ENCODE results near the gene TNFRSF14. TPM values are rescaled to one million over a fixed set of nuclear protein-coding genes. Genes with fewer than 3 reads are reported as not detected.

TNFRSF14 gene
- total RNA-seq, 4 donors from 2014 or later: 36.3 to 47.5 (median 46.7) TPM

GRCh38 chr1:2604156-2604843 is 48.1 kb downstream of the TNFRSF14 start:
- no peak for DNase-seq
- Histone ChIP-seq H3K27me3 (no peaks in the 10 kb centered on the region), H3K4me1 (peaks cover 9 to 23% of the 10 kb centered on the region in 2 donors), H3K36me3 (no peaks in the 10 kb centered on the region), H3K4me3 (replicated peaks in 1 of 3) (no peak overlapping the region), H3K27ac (no peak overlapping the region), H3K9me3 (no peaks in the 10 kb centered on the region)
- 72 to 100% methylated on average over 2 to 8 of the region's 19 CpGs for WGBS, 2 donors
- no peak for TF ChIP-seq POLR2A (IDR thresholded peaks at IDR 0.05)
- TF ChIP-seq CTCF (IDR thresholded peaks at IDR 0.05): no peak
- intact Hi-C loops (cut with DNase I): no loop called here

- no peak for DNase-seq
Measured at GRCh38 chr1:2604844-2605508, 48.8 kb downstream of the TNFRSF14 start.

GRCh38 chr1:2605509-2606395 is 49.6 kb downstream of the TNFRSF14 start:
- Histone ChIP-seq H3K27me3 (no peaks in the 10 kb centered on the region), H3K4me3 (replicated peaks in 1 of 3) (no peak overlapping the region), H3K27ac (peak overlapping the region in 1 of 3 donors; percentile 41), H3K4me1 (peaks cover 9 to 29% of the 10 kb centered on the region in 2 donors), H3K9me3 (no peaks in the 10 kb centered on the region), H3K36me3 (no peaks in the 10 kb centered on the region)
- peak; percentile 82 to 84 for DNase-seq
- no peak for TF ChIP-seq CTCF (IDR thresholded peaks at IDR 0.05)
- TF ChIP-seq POLR2A (IDR thresholded peaks at IDR 0.05): no peak
- WGBS, 2 donors: 28 to 41% methylated on average over 15 to 20 of the region's 48 CpGs
- intact Hi-C loops (cut with DNase I): no loop called here

More at GRCh38 chr1:2604844-2605508, 48.8 kb downstream of the TNFRSF14 start:
- Histone ChIP-seq H3K27me3 (no peaks in the 10 kb centered on the region), H3K36me3 (no peaks in the 10 kb centered on the region), H3K4me1 (peaks cover 9 to 23% of the 10 kb centered on the region in 2 donors), H3K9me3 (no peaks in the 10 kb centered on the region), H3K4me3 (replicated peaks in 1 of 3) (no peak overlapping the region), H3K27ac (no peak overlapping the region)
- 85 to 93% methylated on average over 9 to 13 of the region's 14 CpGs for WGBS, 2 donors
- TF ChIP-seq CTCF (IDR thresholded peaks at IDR 0.05): no peak
- intact Hi-C loops (cut with DNase I): no loop called here

GRCh38 chr1:2606396-2606880 is 50.3 kb downstream of the TNFRSF14 start:
- H3K4me1 ChIP-seq: peaks cover 9 to 33% of the 10 kb centered on the region in 2 donors
- H3K4me3 ChIP-seq (replicated peaks in 1 of 3): no peak overlapping the region
- H3K27ac ChIP-seq: peak overlapping the region in 1 of 3 donors; percentile 41
- DNase-seq: peak; percentile 32 to 48
- H3K27me3 ChIP-seq: no peaks in the 10 kb centered on the region
- WGBS, 2 donors: 30% methylated on average over 8 of the region's 15 CpGs; no CpG with 5 or more reads in 1 of the 2 donors
- H3K36me3 ChIP-seq: no peaks in the 10 kb centered on the region
- no peaks in the 10 kb centered on the region for H3K9me3 ChIP-seq
- TF ChIP-seq POLR2A (IDR thresholded peaks at IDR 0.05) (no peak), CTCF (IDR thresholded peaks at IDR 0.05) (peak in 1 of 6 experiments; percentile 22)
- intact Hi-C loops (cut with DNase I): no loop called here
